Psoas muscle (tissue), 8 donors: ENCODE measurements around the gene POLR2L. TPM values are rescaled to one million over a fixed set of nuclear protein-coding genes. Genes with fewer than 3 reads are reported as not detected.

Experiments
- ATAC-seq, 4 donors: fragments of 200-7000 bp; cut with Tn5 transposase; one replicate each; pipeline ENCODE4 v1.9.1; 2020; ENCODE audit warnings: moderate library complexity in 3 of 4, mild to moderate bottlenecking in 2 of 4
- DNase-seq, 2 donors: peaks; one replicate each; pipeline ENCODE4 v3.0.0-alpha.2; 2020
- H3K27ac ChIP-seq: fragments of 200-600 bp; one replicate; pipeline ENCODE4 v1.8.0; 2022
- H3K27me3 ChIP-seq, 3 donors: fragments of 200-600 bp in 1 of 3; one replicate each; pipeline versions ENCODE4 v1.6.1 to v1.8.0; 2013 to 2022; ENCODE audit warnings: low read length in 2 of 3, mild to moderate bottlenecking in 2 of 3, moderate library complexity in 1 of 3; ENCODE audit not compliant: insufficient read depth in 3 of 3
- H3K36me3 ChIP-seq, 2 donors: fragments of 200-600 bp in 1 of 2; one replicate each; pipeline versions ENCODE4 v1.6.1 to v1.8.0; 2013 to 2022; ENCODE audit warnings: low read depth in 1 of 2, mild to moderate bottlenecking in 1 of 2, moderate library complexity in 1 of 2; ENCODE audit not compliant: insufficient read depth in 1 of 2
- H3K4me1 ChIP-seq: fragments of 200-600 bp; one replicate; pipeline ENCODE4 v1.8.0; 2022
- H3K4me3 ChIP-seq: fragments of 200-600 bp; one replicate; pipeline ENCODE4 v1.8.0; 2022; ENCODE audit warnings: mild to moderate bottlenecking
- H3K9me3 ChIP-seq: fragments of 200-600 bp; one replicate; pipeline ENCODE4 v1.8.0; 2022
- CTCF ChIP-seq: fragments of 200-600 bp; IDR thresholded peaks from one replicate; pipeline ENCODE4 v1.8.0; 2022; ENCODE audit warnings: antibody characterized with exemption
- WGBS, 3 donors: extraction: QIAGEN DNeasy Blood & Tissue Kit; methylation state at CpG; one replicate each; pipeline versions ENCODE4 v1.1.6 to v1.1.7; 2013; 5-methylcytosine and 5-hydroxymethylcytosine counted together
- intact Hi-C, 2 donors: fragments of 100-400 bp; cut with DNase I; formaldehyde crosslinking; loops; one replicate each; pipeline versions ENCODE4 v1.11.0 to v1.14.2; 2022
- polyA plus RNA-seq, 3 donors: library from polyadenylated mRNA; stranded (reverse); fragments of 200-250 nt; gene quantifications; one replicate each; pipeline ENCODE4 v1.2.3, GENCODE V29; 2013
- total RNA-seq, 4 donors: library from RNA; stranded (reverse); fragmentation: NEBNext Ultra II Directional in 2 of 4; extraction: Animal tissue kit (Norgen Biotek cat#: 25700) in 2 of 4; gene quantifications; one replicate each; pipeline versions ENCODE4 v1.2.1 to v1.2.4, GENCODE V29; 2021 to 2023
- donor health status: healthy with polysubstance abuse.
- donor health status: DM: no; HTN: no; CAD: no; lungs with moderate emphysema.
- donor health status: Bipolar disorder and iron deficiency.
- donor health status: healthy.
- donor health status: DM: yes; HTN: yes; CAD: no.
- donor health status: DM: no; HTN: no; CAD: no.
- donor health status: DM: no; HTN: no; CAD: no.
- donor health status: DM: yes; HTN: yes; CAD: no.

POLR2L gene
- total and polyA plus RNA-seq, 7 donors: 113 to 205 (median 176) TPM

- no peak for TF ChIP-seq CTCF
- Histone ChIP-seq H3K4me3 (peak within 1 kb of the TSS; percentile 93), H3K4me1 (peaks cover 37% of the 10 kb centered on the region), H3K27me3 (no peaks in the 10 kb centered on the region), H3K27ac (peak within 1 kb of the TSS; percentile 97), H3K36me3 (peaks cover 10 to 36% of the 10 kb centered on the region in 2 donors), H3K9me3 (no peaks in the 10 kb centered on the region)
- DNase-seq (peak; percentile 99), ATAC-seq (peak; percentile 89 to 91 (median 89))
- 0% methylated on average over 73 to 81 of the region's 81 CpGs for WGBS, 3 donors
- intact Hi-C loops: no loop called here
These were observed 32.9 kb downstream of the POLR2L start, which contains the start of gene RPLP2 for GRCh38 chr11:809287-810039. Gene RPLP2, plus strand, starts transcription at chr11:809967. Its CDS starts 268 bp downstream, at chr11:810235.

- H3K4me1 ChIP-seq: peaks cover 45% of the 10 kb centered on the region
- no peaks in the 10 kb centered on the region for H3K9me3 ChIP-seq
- peak overlapping the region; percentile 97 for H3K27ac ChIP-seq
- H3K36me3 ChIP-seq: peaks cover 9 to 28% of the 10 kb centered on the region in 2 donors
- H3K27me3 ChIP-seq: no peaks in the 10 kb centered on the region
- 30 to 31% (median 30%) methylated on average over 34 to 36 of the region's 36 CpGs for WGBS, 3 donors
- intact Hi-C loops: no loop called here
- DNase-seq (peak; percentile 91 to 96), ATAC-seq (peak in 3 of 4 donors; percentile 75 to 80 (median 79))
- peak overlapping the region; percentile 93 for H3K4me3 ChIP-seq
- no peak for TF ChIP-seq CTCF
These were observed 33.7 kb downstream of the POLR2L start for GRCh38 chr11:808427-809286.

- Histone ChIP-seq H3K27ac (peak overlapping the region; percentile 81), H3K27me3 (no peaks in the 10 kb centered on the region), H3K9me3 (no peaks in the 10 kb centered on the region), H3K4me3 (peak overlapping the region; percentile 72), H3K36me3 (peaks cover 0 to 36% of the 10 kb centered on the region in 2 donors), H3K4me1 (peaks cover 24% of the 10 kb centered on the region)
- no peak for TF ChIP-seq CTCF
- no peak for ATAC-seq
- DNase-seq: no peak
- intact Hi-C loops: no loop called here
- 6 to 8% (median 7%) methylated on average over 16 to 18 of the region's 18 CpGs for WGBS, 3 donors
These were observed 37.7 kb downstream of the POLR2L start for GRCh38 chr11:804599-804964.

- H3K36me3 ChIP-seq: peaks cover 0 to 42% of the 10 kb centered on the region in 2 donors
- intact Hi-C loops: no loop called here
- 52 to 55% (median 55%) methylated on average over 25 to 26 of the region's 26 CpGs for WGBS, 3 donors
- H3K4me3 ChIP-seq: peak overlapping the region; percentile 72
- TF ChIP-seq CTCF: no peak
- DNase-seq: no peak
- no peak for ATAC-seq
- no peaks in the 10 kb centered on the region for H3K27me3 ChIP-seq
- peaks cover 24% of the 10 kb centered on the region for H3K4me1 ChIP-seq
- H3K9me3 ChIP-seq: no peaks in the 10 kb centered on the region
- H3K27ac ChIP-seq: no peak overlapping the region
These were observed 38.3 kb downstream of the POLR2L start for GRCh38 chr11:803770-804598.
